ENCODE measurements around the gene CTH.
"Not testable (repeated sequence)": the region's sequence is repeated elsewhere in the genome, so short reads cannot be mapped to it uniquely, and the experiment has no call there.

The CTH gene

DNA sequence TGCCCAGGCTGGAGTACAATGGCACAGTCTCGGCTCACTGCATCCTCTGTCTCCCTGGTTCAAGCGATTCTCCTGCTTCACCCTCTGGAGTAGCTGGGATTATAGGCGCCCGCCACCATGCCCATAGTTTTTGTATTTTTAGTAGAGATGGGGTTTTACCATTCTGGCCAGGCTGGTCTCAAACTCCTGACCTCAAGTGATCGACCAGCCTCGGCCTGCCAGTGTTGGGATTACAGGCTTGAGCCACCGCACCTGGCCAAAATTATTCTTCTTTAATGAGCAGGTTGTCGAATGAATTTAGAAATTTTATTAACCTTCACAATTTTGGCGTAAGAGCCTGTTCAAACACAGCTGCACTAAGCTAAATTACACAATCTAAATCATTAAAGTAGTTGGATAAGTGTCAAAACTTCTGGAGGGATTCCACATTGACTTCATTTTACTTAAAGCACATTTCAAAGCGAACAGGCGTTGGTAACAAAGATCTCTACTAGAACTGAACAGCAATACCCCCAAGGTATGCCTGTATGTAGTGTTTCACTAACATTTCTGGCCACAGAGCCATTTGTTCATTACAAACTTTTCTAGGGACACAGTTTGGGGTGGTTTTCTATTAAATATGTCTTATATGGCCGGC is 5.2 kb upstream of the CTH start:
- TF ChIP-seq, protein P1, sequence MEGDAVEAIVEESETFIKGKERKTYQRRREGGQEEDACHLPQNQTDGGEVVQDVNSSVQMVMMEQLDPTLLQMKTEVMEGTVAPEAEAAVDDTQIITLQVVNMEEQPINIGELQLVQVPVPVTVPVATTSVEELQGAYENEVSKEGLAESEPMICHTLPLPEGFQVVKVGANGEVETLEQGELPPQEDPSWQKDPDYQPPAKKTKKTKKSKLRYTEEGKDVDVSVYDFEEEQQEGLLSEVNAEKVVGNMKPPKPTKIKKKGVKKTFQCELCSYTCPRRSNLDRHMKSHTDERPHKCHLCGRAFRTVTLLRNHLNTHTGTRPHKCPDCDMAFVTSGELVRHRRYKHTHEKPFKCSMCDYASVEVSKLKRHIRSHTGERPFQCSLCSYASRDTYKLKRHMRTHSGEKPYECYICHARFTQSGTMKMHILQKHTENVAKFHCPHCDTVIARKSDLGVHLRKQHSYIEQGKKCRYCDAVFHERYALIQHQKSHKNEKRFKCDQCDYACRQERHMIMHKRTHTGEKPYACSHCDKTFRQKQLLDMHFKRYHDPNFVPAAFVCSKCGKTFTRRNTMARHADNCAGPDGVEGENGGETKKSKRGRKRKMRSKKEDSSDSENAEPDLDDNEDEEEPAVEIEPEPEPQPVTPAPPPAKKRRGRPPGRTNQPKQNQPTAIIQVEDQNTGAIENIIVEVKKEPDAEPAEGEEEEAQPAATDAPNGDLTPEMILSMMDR (IDR thresholded peaks at IDR 0.05; ENCODE audit: low read depth, low read length) = no peak
- in situ Hi-C loops (cut with HindIII; ENCODE audit: low sequenced_read_pairs) = no loop called here
- no peak for DNase-seq (ENCODE audit: low read depth, low spot score)
- no peak overlapping the region for H3K4me3 ChIP-seq (ENCODE audit: low read depth, low read length)

DNA sequence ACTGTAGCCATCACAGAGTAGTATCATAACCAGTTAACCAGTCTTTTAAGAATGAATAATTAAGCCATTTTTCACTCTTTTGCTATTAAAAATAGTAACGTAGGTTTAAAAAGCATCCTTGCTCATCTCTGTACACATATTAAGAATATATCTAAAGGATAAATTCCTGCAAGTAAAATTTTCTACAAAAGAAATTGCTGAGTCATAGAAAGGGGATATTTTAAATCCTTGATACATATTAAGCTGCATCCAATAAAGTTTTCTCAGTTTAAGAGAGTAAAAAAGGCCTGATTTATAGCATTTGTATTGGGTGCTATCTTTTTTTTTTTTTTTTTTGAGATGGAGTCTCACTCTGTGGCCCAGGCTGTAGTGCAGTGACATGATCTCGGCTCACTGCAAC is 1.9 kb upstream of the CTH start:
- no peak overlapping the region for H3K4me3 ChIP-seq (ENCODE audit: low read depth, low read length)
- in situ Hi-C loops (cut with HindIII; ENCODE audit: low sequenced_read_pairs) = no loop called here
- no peak for DNase-seq (ENCODE audit: low read depth, low spot score)
- TF ChIP-seq, protein P1 (IDR thresholded peaks at IDR 0.05; ENCODE audit: low read depth, low read length) = no peak

DNA sequence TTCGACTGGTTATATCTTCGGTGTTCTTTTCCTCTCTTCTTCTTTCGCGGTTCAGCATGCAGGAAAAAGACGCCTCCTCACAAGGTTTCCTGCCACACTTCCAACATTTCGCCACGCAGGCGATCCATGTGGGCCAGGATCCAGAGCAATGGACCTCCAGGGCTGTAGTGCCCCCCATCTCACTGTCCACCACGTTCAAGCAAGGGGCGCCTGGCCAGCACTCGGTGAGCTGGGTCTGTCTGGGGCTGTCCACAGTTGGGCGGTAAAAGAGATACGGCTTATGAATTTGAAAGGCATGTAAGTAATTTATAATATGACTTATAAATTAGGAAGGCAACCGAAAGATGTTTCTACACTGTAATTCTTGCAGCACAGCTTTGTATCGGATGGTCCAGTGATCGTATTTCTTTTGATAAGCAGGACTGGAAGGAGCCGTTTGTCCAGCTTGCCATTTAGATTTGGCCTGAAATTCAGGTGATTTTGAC is 334 bp downstream of the CTH start:
- H3K4me3 ChIP-seq (ENCODE audit: low read depth, low read length) = peak overlapping the region; percentile 88
- in situ Hi-C loops (cut with HindIII; ENCODE audit: low sequenced_read_pairs) = no loop called here
- no peak for DNase-seq (ENCODE audit: low read depth, low spot score)
- TF ChIP-seq, protein P1 (IDR thresholded peaks at IDR 0.05; ENCODE audit: low read depth, low read length) = no peak

DNA sequence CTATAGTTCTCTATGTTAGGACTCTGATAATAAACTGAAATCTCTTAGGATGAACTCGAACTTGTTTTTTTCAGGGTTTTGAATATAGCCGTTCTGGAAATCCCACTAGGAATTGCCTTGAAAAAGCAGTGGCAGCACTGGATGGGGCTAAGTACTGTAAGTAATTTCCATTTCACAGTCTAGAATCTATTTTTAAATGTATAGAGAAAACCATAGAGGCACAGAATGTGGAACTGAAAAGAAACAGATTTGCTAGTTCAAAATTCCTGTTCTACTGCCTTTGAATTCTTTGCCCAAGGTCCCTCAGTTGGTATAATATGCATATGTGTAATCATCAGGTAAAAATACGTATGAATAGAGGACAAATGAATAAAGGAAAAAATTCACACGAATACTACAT is 4.8 kb downstream of the CTH start:
- TF ChIP-seq, protein P1 (IDR thresholded peaks at IDR 0.05; ENCODE audit: low read depth, low read length) = no peak
- no peak for DNase-seq (ENCODE audit: low read depth, low spot score)
- H3K4me3 ChIP-seq (ENCODE audit: low read depth, low read length) = no peak overlapping the region
- in situ Hi-C loops (cut with HindIII; ENCODE audit: low sequenced_read_pairs) = no loop called here

DNA sequence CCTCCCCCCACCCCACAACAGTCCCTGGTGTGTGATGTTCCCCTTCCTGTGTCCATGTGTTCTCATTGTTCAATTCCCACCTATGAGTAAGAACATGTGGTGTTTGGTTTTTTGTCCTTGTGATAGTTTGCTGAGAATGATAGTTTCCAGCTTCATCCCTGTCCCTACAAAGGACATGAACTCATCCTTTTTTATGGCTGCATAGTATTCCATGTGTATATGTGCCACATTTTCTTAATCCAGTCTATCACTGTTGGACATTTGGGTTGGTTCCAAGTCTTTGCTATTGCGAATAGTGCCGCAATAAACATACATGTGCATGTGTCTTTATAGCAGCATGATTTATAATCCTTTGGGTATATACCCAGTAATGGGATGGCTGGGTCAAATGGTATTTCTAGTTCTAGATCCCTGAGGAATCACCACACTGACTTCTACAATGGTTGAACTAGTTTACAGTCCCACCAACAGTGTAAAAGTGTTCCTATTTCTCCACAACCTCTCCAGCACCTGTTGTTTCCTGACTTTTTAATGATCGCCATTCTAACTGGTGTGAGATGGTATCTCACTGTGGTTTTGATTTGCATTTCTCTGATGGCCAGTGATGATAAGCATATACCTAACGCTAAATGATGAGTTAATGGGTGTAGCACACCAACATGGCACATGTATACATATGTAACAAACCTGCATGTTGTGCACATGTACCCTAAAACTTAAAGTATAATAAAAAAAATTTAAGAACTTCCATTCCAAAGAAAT is 8.1 kb downstream of the CTH start:
- in situ Hi-C loops (cut with HindIII; ENCODE audit: low sequenced_read_pairs); H3K4me3 ChIP-seq (ENCODE audit: low read depth, low read length); DNase-seq (ENCODE audit: low read depth, low spot score): not testable (repeated sequence)

DNA sequence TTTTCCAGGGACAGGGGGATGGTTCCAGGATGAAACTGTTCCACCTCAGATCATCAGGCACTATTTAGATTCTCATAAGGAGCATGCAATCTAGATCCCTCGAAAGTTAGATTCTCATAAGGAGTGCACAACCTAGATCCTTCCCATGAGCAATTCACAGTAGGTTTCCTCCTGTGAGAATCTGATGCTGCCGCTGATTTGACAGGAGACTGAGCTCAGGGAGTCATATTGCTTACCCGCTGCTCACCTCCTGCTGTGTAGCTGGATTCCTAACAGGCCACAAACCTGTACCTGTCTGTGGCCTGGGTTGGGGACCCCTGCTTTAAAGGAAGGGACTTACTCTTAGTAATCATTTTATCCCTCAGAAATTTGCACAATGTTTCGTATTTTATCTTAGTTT is 9.3 kb downstream of the CTH start:
- TF ChIP-seq, protein P1 (IDR thresholded peaks at IDR 0.05; ENCODE audit: low read depth, low read length) = no peak
- no peak for DNase-seq (ENCODE audit: low read depth, low spot score)
- no peak overlapping the region for H3K4me3 ChIP-seq (ENCODE audit: low read depth, low read length)
- in situ Hi-C loops (cut with HindIII; ENCODE audit: low sequenced_read_pairs) = no loop called here

Data from astrocyte of the spinal cord (primary cell).